ENCODE data around the gene SAP30L.

The SAP30L gene

DNA sequence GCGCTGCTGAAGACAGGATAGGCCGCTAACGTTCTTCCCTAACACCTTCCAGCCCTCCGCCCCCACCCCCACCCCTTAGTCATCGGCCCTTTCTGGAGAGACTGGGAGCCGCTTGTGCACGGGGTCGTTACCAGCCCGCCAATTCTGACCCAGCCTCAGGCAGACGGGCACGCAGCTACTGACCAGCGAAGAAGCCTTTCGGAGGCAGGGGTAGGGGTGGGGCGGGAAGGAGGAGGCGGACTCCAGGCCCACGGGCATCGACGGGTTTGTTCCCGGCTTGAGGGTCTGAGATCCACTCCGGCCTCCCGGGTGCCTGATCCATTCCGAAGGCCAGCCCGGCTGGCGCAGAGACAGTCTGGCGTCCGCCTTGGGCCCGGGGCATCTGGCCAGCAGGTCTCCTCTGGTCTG, 33.0 kb downstream of the SAP30L start:
- no peaks in the 10 kb centered on the region for H3K9me3 Mint-ChIP-seq
- H3K27ac Mint-ChIP-seq: no peak overlapping the region
- peaks cover 4% of the 10 kb centered on the region for H3K36me3 Mint-ChIP-seq (ENCODE audit: low read depth)
- H3K27me3 Mint-ChIP-seq: peaks cover 86% of the 10 kb centered on the region
- peak overlapping the region; percentile 23 for H3K4me3 Mint-ChIP-seq
- peaks cover 56% of the 10 kb centered on the region for H3K4me1 Mint-ChIP-seq (ENCODE audit: low read depth)

DNA sequence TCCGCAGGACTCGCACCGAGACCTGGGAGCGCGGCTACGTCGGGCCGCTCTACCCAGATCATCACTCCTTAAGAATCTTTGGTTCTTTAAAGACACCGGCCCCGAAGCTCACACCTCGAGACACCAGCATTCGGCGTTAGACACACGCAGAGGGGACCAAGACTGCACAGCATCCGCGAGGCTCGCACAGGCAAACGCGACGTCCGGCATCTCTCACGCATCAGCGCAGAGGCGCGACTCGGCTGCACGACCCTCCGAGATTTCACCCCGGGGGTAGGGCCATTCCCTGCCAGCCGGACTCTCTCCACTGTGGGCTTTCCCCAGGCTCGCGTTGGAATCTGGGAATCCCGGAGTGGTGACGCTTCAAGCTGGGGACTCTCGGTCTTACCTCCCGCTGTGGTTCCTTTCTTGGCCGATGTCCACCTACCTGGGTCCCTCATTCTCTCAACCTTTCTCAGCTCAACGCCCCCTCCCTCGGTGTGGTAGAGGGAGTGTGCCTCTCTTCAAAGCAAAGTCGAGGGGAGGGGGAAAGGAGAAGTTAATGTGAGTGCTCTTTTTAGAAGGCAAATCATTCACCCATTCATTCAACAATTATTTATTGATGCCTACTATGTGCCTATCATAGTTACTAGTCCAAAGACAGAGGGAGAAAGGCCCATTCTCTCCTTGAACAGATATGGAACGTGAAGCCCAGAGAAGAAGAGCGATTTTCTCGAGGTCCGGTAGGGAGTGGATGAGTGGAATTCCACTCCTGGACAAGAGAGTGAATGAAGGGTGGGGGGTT, 33.6 kb downstream of the SAP30L start:
- peak overlapping the region; percentile 76 for H3K27ac Mint-ChIP-seq
- H3K4me1 Mint-ChIP-seq (ENCODE audit: low read depth): peaks cover 54% of the 10 kb centered on the region
- peak overlapping the region; percentile 23 for H3K4me3 Mint-ChIP-seq
- H3K36me3 Mint-ChIP-seq (ENCODE audit: low read depth): peaks cover 4% of the 10 kb centered on the region
- no peaks in the 10 kb centered on the region for H3K9me3 Mint-ChIP-seq
- H3K27me3 Mint-ChIP-seq: peaks cover 86% of the 10 kb centered on the region

DNA sequence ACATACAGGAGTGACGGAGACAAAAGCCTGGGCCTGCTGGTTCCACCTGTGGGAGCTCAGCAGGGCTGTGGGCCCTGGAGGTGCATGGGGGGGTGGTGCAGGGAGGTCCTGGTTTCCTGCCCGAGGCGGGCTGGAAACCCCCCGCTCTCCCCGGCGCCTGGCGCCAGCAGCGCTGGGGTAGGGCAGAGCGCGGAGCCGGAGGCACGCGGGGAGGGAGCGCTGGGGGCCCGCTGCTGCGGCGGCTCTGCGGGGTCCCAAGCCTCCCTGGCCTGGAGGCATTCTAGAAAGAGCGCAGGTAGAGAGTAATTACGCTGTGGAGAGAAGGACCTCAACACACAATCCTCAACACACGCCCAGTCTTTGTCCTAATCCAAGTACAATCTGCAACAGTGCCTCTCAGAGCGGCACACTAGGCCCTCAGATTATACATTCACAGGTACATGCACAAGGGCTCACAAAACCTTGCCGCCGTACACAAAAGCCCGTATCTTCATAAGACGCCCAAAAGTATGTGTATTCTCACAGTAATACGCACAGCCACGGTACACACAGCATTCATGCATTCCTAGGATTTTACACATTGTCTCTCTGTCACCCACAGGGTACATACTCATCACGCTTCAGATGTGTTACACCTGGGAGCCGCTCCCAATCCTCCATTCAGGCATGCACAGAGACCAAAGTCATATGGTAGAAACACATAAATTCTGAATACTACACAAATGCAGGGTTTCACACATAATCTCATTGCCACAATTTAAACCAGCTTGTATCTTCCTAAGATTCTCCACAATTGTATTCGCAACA, 34.4 kb downstream of the SAP30L start:
- Mint-ChIP-seq H3K27me3 (peaks cover 86% of the 10 kb centered on the region), H3K4me1 (ENCODE audit: low read depth) (peaks cover 46% of the 10 kb centered on the region), H3K27ac (peak overlapping the region; percentile 9), H3K4me3 (no peak overlapping the region), H3K9me3 (no peaks in the 10 kb centered on the region), H3K36me3 (ENCODE audit: low read depth) (peaks cover 4% of the 10 kb centered on the region)

DNA sequence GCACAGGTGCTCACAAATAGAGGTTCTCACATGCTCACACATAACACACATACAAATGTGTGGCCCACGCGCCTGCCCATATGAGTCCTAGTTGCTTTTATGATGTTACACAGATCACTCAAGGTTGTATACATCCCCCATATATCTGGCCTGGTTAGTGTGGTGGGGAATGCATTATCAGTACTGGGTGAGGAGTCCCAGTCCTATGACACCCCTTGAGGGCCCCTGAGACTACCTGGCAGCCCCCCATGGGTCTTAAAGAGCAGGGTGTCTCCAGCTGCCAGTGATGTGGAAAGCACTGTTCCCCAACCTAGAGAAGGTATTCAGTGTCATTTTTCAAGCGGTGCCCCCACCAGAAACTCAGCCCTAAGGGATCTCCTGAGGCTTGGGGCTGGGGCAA, 35.0 kb downstream of the SAP30L start:
- H3K4me3 Mint-ChIP-seq: no peak overlapping the region
- H3K9me3 Mint-ChIP-seq: no peaks in the 10 kb centered on the region
- no peak overlapping the region for H3K27ac Mint-ChIP-seq
- H3K27me3 Mint-ChIP-seq: peaks cover 88% of the 10 kb centered on the region
- peaks cover 4% of the 10 kb centered on the region for H3K36me3 Mint-ChIP-seq (ENCODE audit: low read depth)
- H3K4me1 Mint-ChIP-seq (ENCODE audit: low read depth): peaks cover 45% of the 10 kb centered on the region

DNA sequence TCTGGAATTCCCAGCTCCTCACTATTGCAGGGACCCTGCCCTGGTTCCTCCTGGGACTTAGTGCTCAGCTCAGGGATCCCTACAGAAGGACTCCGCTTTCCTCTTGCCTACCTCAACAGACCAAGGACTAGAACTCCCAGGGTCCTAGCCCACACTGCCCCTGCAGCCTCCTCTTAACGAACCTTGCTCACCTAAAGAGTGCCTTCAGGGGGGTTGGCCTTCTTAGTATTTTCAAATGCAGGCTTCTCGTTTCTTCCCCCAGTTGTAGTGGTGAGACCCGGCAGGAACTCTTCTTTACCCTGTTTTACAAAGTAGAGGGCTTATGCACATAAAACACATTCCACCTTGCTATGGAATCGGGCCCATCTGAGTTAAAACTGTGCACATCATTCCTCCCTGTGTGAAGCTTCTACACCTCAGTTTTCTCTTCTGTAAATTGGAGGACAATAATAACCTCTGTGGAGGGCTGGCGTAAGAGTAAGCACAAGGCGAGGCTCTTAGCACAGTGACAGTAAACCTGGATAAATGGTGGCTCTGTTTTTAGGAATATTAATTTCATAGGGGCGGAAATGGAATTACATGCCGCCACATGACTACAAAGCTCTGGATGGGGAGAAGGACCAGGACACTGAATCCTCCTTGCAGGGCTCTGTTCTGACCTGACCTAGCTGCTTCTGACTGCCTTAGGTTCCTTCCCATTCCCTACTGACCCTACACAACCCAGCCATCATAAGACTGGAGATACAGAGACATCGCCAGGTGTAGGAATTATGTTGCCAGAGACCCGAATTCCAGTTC, 36.0 kb downstream of the SAP30L start:
- Mint-ChIP-seq H3K27ac (no peak overlapping the region), H3K36me3 (ENCODE audit: low read depth) (peaks cover 4% of the 10 kb centered on the region), H3K27me3 (peaks cover 90% of the 10 kb centered on the region), H3K9me3 (no peaks in the 10 kb centered on the region), H3K4me1 (ENCODE audit: low read depth) (peaks cover 47% of the 10 kb centered on the region), H3K4me3 (no peak overlapping the region)

DNA sequence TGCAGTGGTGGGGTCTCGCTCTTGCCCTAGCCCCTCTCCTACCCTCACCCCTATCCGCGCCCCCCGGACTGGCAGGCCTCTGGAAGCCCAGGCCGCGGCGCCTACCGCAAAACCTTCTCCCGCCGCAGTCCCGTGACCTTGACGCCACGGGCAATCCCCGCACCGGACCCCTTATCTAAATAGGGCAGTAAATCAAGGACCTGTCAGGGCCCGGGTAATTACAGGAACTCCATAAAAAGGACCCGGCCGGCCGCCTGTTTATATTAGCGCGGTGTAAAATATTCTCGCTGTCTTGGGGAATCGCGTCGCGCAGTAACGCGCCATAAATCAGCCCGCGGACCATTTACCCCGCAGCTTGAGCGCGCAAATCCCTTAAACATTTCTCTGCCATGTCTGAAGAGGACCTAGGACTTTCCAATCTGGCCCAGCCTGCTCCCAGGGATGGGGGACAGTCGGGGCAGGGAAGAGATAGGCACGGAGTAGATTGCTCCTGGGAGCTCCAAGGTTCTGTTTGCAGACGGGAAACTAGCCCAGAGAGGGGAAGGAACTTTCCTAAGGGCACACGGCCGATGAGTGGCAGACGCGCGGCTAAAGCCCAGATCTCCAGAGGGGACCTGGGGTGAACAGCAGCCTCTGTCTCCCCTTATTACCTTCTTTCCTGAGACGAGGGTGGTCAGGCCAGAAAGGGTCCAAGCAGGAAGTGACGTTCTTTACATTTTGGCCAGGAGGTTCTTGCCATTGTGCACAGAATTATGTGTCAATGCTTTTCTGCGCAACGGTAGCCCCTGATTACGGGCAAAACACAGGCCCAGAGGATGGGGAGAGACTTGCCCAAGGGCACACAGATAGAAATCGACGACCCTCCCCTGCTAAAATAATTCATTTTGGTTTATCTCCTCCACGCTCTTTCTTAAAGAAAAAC, 37.0 kb downstream of the SAP30L start:
- H3K4me1 Mint-ChIP-seq (ENCODE audit: low read depth): peaks cover 49% of the 10 kb centered on the region
- H3K36me3 Mint-ChIP-seq (ENCODE audit: low read depth): no peaks in the 10 kb centered on the region
- H3K27me3 Mint-ChIP-seq: peaks cover 90% of the 10 kb centered on the region
- no peak overlapping the region for H3K4me3 Mint-ChIP-seq
- H3K27ac Mint-ChIP-seq: no peak overlapping the region
- no peaks in the 10 kb centered on the region for H3K9me3 Mint-ChIP-seq

DNA sequence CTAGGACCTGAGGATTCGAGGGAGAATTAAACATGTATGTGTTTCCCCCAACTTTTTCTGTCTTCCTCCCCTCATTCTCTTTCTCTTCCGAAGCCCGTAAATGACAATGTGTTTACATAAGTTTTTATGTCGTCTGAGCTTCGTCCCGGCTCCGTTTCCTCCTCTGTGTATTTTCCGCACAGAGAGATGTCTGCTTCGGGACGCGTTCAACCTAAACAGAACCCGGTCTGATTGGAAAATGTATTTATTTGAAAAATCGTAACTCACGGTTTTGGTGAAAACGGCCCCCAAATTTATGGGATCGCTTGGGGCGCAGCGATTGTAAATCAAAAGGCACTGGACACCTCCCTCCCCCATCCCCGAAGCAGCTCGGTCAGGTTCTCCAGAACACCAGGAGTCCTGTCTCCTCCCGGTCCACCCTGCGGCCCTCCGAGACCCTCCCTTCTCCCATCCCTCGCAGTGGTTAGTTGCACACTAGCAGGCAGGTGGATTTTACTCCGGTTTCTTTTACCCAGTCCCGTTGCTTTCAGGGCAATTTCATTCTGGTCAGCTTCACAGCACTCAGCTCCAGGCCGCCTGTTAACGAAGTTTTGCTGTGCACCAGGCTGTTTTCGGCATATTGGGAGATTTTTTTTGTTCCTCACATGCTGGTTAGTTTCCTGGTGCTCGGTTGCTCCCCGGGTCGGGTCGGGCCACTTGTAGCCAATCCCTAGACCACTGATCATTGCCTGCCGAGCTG, 38.0 kb downstream of the SAP30L start:
- Mint-ChIP-seq H3K27ac (peak overlapping the region; percentile 18), H3K27me3 (peaks cover 91% of the 10 kb centered on the region), H3K4me3 (peak overlapping the region; percentile 15), H3K4me1 (ENCODE audit: low read depth) (peaks cover 51% of the 10 kb centered on the region), H3K9me3 (no peaks in the 10 kb centered on the region), H3K36me3 (ENCODE audit: low read depth) (no peaks in the 10 kb centered on the region)

DNA sequence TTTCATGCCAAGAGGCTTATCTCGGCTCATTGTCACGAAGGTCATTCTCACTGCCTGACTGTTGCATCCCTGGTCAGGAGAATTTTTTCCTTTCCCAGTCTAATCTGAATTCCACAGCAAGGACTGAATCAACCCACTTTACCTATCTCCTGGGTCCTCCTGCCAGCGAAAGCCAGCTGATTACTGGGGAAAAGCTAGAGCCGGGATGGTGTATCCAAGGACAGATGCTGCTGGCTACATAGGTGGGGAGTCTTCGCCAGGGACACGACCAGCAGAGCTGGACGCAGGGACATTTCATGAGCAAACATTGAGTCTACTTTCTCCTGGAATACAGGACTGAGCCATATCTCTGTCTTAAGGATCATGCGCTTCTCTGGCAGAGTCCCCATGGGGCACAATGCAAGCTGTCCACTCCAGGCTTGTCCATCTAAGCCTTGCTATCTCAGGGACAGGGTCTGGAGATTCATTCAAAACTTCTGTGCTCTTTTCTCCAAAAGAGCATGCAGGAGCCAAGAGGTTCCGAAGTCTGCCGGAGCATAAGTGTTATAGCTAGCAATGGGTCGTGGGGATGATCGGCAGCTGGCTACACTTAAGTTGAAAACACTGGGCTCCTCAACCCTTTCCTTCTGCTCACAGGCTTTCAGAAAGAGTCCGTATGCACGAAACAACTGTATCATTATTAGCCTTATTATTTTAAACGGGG, 38.7 kb downstream of the SAP30L start:
- H3K27ac Mint-ChIP-seq: no peak overlapping the region
- peaks cover 45% of the 10 kb centered on the region for H3K4me1 Mint-ChIP-seq (ENCODE audit: low read depth)
- no peaks in the 10 kb centered on the region for H3K9me3 Mint-ChIP-seq
- no peak overlapping the region for H3K4me3 Mint-ChIP-seq
- peaks cover 90% of the 10 kb centered on the region for H3K27me3 Mint-ChIP-seq
- H3K36me3 Mint-ChIP-seq (ENCODE audit: low read depth): no peaks in the 10 kb centered on the region

DNA sequence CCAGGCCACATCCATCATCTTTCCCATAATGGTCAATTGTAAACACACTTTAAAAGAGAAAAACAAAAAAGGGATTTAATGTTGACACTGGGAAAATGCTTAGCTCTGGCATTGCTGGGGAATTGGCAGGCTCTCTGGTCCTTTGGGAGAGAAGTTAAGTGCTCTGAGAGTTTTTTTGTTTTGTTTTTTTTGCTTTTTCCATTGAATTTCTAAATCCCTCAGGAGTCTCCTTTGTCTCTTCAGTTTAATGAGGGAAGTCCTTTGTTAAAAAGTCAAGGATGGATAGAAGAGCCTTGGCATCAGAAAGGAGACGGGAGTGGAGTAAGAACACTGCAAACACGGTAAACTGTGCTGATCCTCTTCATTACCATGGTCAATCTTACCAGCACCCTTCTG, 39.3 kb downstream of the SAP30L start:
- H3K4me1 Mint-ChIP-seq (ENCODE audit: low read depth): peaks cover 43% of the 10 kb centered on the region
- no peak overlapping the region for H3K4me3 Mint-ChIP-seq
- no peaks in the 10 kb centered on the region for H3K9me3 Mint-ChIP-seq
- no peak overlapping the region for H3K27ac Mint-ChIP-seq
- no peaks in the 10 kb centered on the region for H3K36me3 Mint-ChIP-seq (ENCODE audit: low read depth)
- H3K27me3 Mint-ChIP-seq: peaks cover 91% of the 10 kb centered on the region

DNA sequence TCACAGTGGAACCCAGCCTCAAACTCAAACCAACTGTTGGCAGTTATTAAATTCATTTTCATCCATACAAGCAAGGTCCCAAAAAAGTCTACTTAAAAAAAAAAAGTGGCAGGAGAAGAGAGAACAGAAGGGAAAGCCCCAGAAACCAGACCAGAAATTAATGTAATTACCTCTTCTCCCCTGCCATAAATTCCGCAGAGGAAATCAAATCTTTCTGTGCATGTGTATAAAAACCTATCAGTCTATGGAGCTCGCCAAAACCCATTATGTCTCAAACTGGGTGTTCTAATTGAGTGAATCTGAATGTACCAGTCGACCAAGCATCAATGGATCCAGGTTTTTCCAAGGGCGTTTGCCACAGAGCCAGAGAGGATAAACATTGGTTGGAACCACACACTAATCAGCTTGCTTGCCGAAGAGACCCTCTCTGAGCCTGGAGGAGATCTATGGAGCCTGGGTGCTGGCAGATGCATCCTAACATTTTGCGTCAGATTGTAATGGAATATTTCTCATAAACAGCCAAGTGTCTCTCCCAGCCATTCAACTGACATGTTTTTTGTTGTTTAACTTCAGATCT, 40.1 kb downstream of the SAP30L start:
- Mint-ChIP-seq H3K27ac (no peak overlapping the region), H3K27me3 (peaks cover 91% of the 10 kb centered on the region), H3K4me3 (no peak overlapping the region), H3K4me1 (ENCODE audit: low read depth) (peaks cover 37% of the 10 kb centered on the region), H3K36me3 (ENCODE audit: low read depth) (no peaks in the 10 kb centered on the region), H3K9me3 (no peaks in the 10 kb centered on the region)

DNA sequence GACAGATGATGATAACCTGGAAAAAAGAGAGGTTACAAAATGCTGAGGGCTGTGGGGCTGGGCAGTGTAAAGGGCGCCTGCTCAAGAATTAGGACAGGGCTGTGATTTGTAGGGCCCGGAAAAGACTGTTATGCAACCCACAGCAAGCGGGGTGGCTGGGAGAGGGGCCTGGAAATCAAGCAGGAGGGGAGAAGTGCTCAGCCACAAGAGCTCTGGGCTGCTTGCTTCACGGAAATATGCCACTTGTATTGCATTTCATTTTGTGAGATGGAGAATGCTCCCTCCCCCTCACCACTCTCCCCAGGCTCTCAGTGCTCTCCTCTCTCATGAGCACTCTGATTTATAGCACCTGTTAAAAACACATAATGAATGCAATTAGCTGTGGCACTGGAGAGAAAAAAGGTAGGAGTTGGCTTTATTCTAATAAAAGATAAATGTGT, 40.6 kb downstream of the SAP30L start:
- Mint-ChIP-seq H3K4me1 (ENCODE audit: low read depth) (peaks cover 37% of the 10 kb centered on the region), H3K4me3 (no peak overlapping the region), H3K27ac (no peak overlapping the region), H3K36me3 (ENCODE audit: low read depth) (no peaks in the 10 kb centered on the region), H3K9me3 (no peaks in the 10 kb centered on the region), H3K27me3 (peaks cover 90% of the 10 kb centered on the region)

DNA sequence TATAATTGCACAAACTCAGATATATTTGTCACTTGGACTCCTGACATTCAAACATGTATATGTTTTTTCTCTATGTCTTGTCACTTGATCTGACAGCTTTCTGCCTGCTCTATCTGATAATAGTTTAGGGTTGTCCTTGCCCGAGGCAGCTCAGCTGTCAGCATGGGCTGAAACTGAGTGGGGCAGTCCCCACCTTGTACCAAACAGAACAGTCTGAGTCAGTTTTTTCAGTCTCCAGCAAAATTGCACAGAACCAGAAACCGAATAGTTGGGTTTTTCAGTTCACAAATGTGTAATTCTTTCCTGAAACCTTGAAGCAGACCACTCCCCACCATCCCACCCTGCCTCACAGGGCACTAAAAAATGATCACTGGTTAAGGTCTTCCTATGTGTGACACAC, 41.7 kb downstream of the SAP30L start:
- no peak overlapping the region for H3K27ac Mint-ChIP-seq
- H3K36me3 Mint-ChIP-seq (ENCODE audit: low read depth): no peaks in the 10 kb centered on the region
- H3K9me3 Mint-ChIP-seq: no peaks in the 10 kb centered on the region
- peaks cover 37% of the 10 kb centered on the region for H3K4me1 Mint-ChIP-seq (ENCODE audit: low read depth)
- no peak overlapping the region for H3K4me3 Mint-ChIP-seq
- peaks cover 89% of the 10 kb centered on the region for H3K27me3 Mint-ChIP-seq

DNA sequence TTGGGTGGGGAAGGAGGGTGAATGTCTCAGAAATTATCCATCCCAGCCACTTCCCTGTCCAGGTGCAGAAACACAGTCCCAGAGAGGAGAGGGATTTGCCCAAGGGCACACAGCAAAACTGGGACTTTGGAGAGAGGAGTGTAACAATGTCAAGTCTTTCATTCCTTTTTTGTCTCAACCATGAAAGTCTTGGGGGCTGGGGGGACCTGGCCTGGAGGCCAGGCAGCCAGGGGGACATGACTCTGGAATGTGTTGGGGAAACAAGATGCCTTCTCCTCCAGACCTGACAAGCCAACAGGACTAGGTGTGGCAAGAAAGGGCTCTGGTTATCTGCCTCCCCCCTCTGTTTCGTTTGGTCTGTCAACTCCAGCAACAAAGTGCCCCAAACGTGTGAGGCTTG, 46.1 kb downstream of the SAP30L start:
- Mint-ChIP-seq H3K36me3 (ENCODE audit: low read depth) (no peaks in the 10 kb centered on the region), H3K9me3 (no peaks in the 10 kb centered on the region), H3K4me3 (no peak overlapping the region), H3K4me1 (ENCODE audit: low read depth) (peaks cover 9% of the 10 kb centered on the region), H3K27me3 (peaks cover 83% of the 10 kb centered on the region), H3K27ac (no peak overlapping the region)
